ENCODE data around the gene OR6K2. TPM values are rescaled to one million over a fixed set of nuclear protein-coding genes. Genes with fewer than 3 reads are reported as not detected.
A peak's percentile ranks its signal among the peaks of the same experiment; 100 is the strongest.

OR6K2 gene, protein sequence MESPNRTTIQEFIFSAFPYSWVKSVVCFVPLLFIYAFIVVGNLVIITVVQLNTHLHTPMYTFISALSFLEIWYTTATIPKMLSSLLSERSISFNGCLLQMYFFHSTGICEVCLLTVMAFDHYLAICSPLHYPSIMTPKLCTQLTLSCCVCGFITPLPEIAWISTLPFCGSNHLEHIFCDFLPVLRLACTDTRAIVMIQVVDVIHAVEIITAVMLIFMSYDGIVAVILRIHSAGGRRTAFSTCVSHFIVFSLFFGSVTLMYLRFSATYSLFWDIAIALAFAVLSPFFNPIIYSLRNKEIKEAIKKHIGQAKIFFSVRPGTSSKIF
- total RNA-seq (not detected), polyA plus RNA-seq (not detected)

- H3K27ac Mint-ChIP-seq = no peak within 1 kb of the TSS
- no peak within 1 kb of the TSS for H3K27ac ChIP-seq (ENCODE audit: low read depth, low read length)
- intact Hi-C loops (cut with micrococcal nuclease) = no loop called here
- no peaks in the 10 kb centered on the region for H3K9me3 Mint-ChIP-seq
- CTCF ChIA-PET (ENCODE audit: partially characterized antibody) = no interaction called here
- no peaks in the 10 kb centered on the region for H3K27me3 ChIP-seq (ENCODE audit: insufficient read depth, low read length)
- H3K4me1 Mint-ChIP-seq = no peaks in the 10 kb centered on the region
- POLR2A ChIA-PET (ENCODE audit: partially characterized antibody) = no interaction called here
- H3K4me3 ChIP-seq (ENCODE audit: low read length in 2 of 2) = no peak within 1 kb of the TSS
- H3K4me3 Mint-ChIP-seq = no peak within 1 kb of the TSS
- no peaks in the 10 kb centered on the region for H3K9me3 ChIP-seq (ENCODE audit: control insufficient read depth in 1 of 2, low read length in 2 of 2)
- no peak for DNase-seq
- no peaks in the 10 kb centered on the region for H3K4me1 ChIP-seq (ENCODE audit: insufficient read depth, low read length)
- H3K36me3 ChIP-seq (ENCODE audit: insufficient read depth, low read length) = no peaks in the 10 kb centered on the region
- H3K27me3 Mint-ChIP-seq = peaks cover 0 to 3% of the 10 kb centered on the region in 2 donors
- no peaks in the 10 kb centered on the region for H3K36me3 Mint-ChIP-seq
These were observed at the start of gene OR6K2 for GRCh38 chr1:158700552-158700951. Gene OR6K2, minus strand, starts transcription at chr1:158700652. Its CDS starts 0 bp downstream, at chr1:158700652.

- H3K27me3 Mint-ChIP-seq = peaks cover 4 to 11% of the 10 kb centered on the region in 2 donors
- intact Hi-C loops (cut with micrococcal nuclease) = no loop called here
- H3K9me3 Mint-ChIP-seq = no peaks in the 10 kb centered on the region
- H3K4me1 ChIP-seq (ENCODE audit: insufficient read depth, low read length) = no peaks in the 10 kb centered on the region
- no peak overlapping the region for H3K4me3 ChIP-seq (ENCODE audit: low read length in 2 of 2)
- DNase-seq = no peak
- ChIA-PET POLR2A (ENCODE audit: partially characterized antibody) (no interaction called here), CTCF (ENCODE audit: partially characterized antibody) (no interaction called here)
- H3K27ac ChIP-seq (ENCODE audit: low read depth, low read length) = no peak overlapping the region
- H3K27me3 ChIP-seq (ENCODE audit: insufficient read depth, low read length) = peaks cover 3% of the 10 kb centered on the region
- no peaks in the 10 kb centered on the region for H3K4me1 Mint-ChIP-seq
- no peaks in the 10 kb centered on the region for H3K36me3 ChIP-seq (ENCODE audit: insufficient read depth, low read length)
- H3K27ac Mint-ChIP-seq = no peak overlapping the region
- H3K4me3 Mint-ChIP-seq = no peak overlapping the region
- H3K9me3 ChIP-seq (ENCODE audit: control insufficient read depth in 1 of 2, low read length in 2 of 2) = no peaks in the 10 kb centered on the region
- H3K36me3 Mint-ChIP-seq = no peaks in the 10 kb centered on the region
These were observed 35.4 kb upstream of the OR6K2 start for GRCh38 chr1:158735848-158736247.

DNA sequence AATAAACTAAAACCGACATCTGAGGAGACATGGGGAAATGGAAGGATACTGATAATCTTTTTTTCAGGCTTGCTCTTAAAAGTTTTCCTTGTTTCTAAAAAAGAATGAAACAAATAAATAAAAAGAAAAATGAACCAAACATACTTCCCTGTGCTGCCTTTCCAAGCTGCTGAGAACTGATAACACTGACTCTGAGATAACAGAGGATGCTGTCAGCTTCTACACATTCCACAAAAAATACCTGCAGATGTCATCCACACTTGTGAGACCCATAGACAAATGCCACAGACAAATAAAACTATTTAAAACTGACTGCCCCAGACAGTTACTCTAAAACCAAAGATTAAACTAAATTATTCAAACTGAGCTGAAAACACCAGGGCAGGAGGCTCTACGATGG, 32.1 kb upstream of the OR6K2 start:
- Mint-ChIP-seq H3K27me3 (peaks cover 3 to 4% of the 10 kb centered on the region in 2 donors), H3K36me3 (no peaks in the 10 kb centered on the region)

GRCh38 chr1:158731707-158732106, 31.3 kb upstream of the OR6K2 start:
- H3K4me1 Mint-ChIP-seq = peaks cover 0 to 4% (median under 1%) of the 10 kb centered on the region in 4 donors
- no peaks in the 10 kb centered on the region for H3K9me3 Mint-ChIP-seq
- Histone ChIP-seq H3K27ac (ENCODE audit: low read depth, low read length) (no peak overlapping the region), H3K27me3 (ENCODE audit: insufficient read depth, low read length) (peaks cover 3% of the 10 kb centered on the region), H3K4me1 (ENCODE audit: insufficient read depth, low read length) (no peaks in the 10 kb centered on the region), H3K36me3 (ENCODE audit: insufficient read depth, low read length) (no peaks in the 10 kb centered on the region), H3K4me3 (ENCODE audit: low read length in 2 of 2) (no peak overlapping the region), H3K9me3 (ENCODE audit: control insufficient read depth in 1 of 2, low read length in 2 of 2) (no peaks in the 10 kb centered on the region)
- no peak overlapping the region for H3K4me3 Mint-ChIP-seq
- POLR2A ChIA-PET (ENCODE audit: partially characterized antibody) = no interaction called here
- DNase-seq = no peak
- no peaks in the 10 kb centered on the region for H3K36me3 Mint-ChIP-seq
- H3K27me3 Mint-ChIP-seq = peaks cover 3 to 4% of the 10 kb centered on the region in 2 donors
- CTCF ChIA-PET (ENCODE audit: partially characterized antibody) = no interaction called here
- intact Hi-C loops (cut with micrococcal nuclease) = no loop called here
- peak overlapping the region in 1 of 7 donors; percentile 8 for H3K27ac Mint-ChIP-seq

More for the DNA sequence above, 32.1 kb upstream of the OR6K2 start:
- Mint-ChIP-seq H3K27ac (no peak overlapping the region), H3K9me3 (no peaks in the 10 kb centered on the region), H3K4me3 (no peak overlapping the region), H3K4me1 (peaks cover 0 to 4% (median under 1%) of the 10 kb centered on the region in 4 donors)
- no peaks in the 10 kb centered on the region for H3K36me3 ChIP-seq (ENCODE audit: insufficient read depth, low read length)
- H3K4me3 ChIP-seq (ENCODE audit: low read length in 2 of 2) = no peak overlapping the region
- intact Hi-C loops (cut with micrococcal nuclease) = no loop called here
- H3K9me3 ChIP-seq (ENCODE audit: control insufficient read depth in 1 of 2, low read length in 2 of 2) = no peaks in the 10 kb centered on the region
- peaks cover 3% of the 10 kb centered on the region for H3K27me3 ChIP-seq (ENCODE audit: insufficient read depth, low read length)
- no peak overlapping the region for H3K27ac ChIP-seq (ENCODE audit: low read depth, low read length)
- DNase-seq = no peak
- H3K4me1 ChIP-seq (ENCODE audit: insufficient read depth, low read length) = no peaks in the 10 kb centered on the region
- ChIA-PET POLR2A (ENCODE audit: partially characterized antibody) (no interaction called here), CTCF (ENCODE audit: partially characterized antibody) (no interaction called here)

- Histone ChIP-seq H3K9me3 (ENCODE audit: control insufficient read depth in 1 of 2, low read length in 2 of 2) (no peaks in the 10 kb centered on the region), H3K4me1 (ENCODE audit: insufficient read depth, low read length) (no peaks in the 10 kb centered on the region), H3K4me3 (ENCODE audit: low read length in 2 of 2) (no peak overlapping the region), H3K27ac (ENCODE audit: low read depth, low read length) (no peak overlapping the region), H3K36me3 (ENCODE audit: insufficient read depth, low read length) (no peaks in the 10 kb centered on the region), H3K27me3 (ENCODE audit: insufficient read depth, low read length) (peaks cover 3% of the 10 kb centered on the region)
- CTCF ChIA-PET (ENCODE audit: partially characterized antibody) = no interaction called here
- Mint-ChIP-seq H3K27me3 (peaks cover 1 to 9% of the 10 kb centered on the region in 2 donors), H3K36me3 (no peaks in the 10 kb centered on the region), H3K9me3 (no peaks in the 10 kb centered on the region), H3K27ac (no peak overlapping the region), H3K4me3 (no peak overlapping the region), H3K4me1 (peaks cover 0 to 4% (median under 1%) of the 10 kb centered on the region in 4 donors)
- POLR2A ChIA-PET (ENCODE audit: partially characterized antibody) = no interaction called here
- no peak for DNase-seq
- intact Hi-C loops (cut with micrococcal nuclease) = no loop called here
These were observed 30.0 kb upstream of the OR6K2 start for GRCh38 chr1:158730453-158730852.

- intact Hi-C loops (cut with micrococcal nuclease) = no loop called here
- Histone ChIP-seq H3K27me3 (ENCODE audit: insufficient read depth, low read length) (peaks cover 2% of the 10 kb centered on the region), H3K27ac (ENCODE audit: low read depth, low read length) (no peak overlapping the region), H3K9me3 (ENCODE audit: control insufficient read depth in 1 of 2, low read length in 2 of 2) (no peaks in the 10 kb centered on the region), H3K4me1 (ENCODE audit: insufficient read depth, low read length) (no peaks in the 10 kb centered on the region), H3K36me3 (ENCODE audit: insufficient read depth, low read length) (no peaks in the 10 kb centered on the region), H3K4me3 (ENCODE audit: low read length in 2 of 2) (no peak overlapping the region)
- ChIA-PET POLR2A (ENCODE audit: partially characterized antibody) (no interaction called here), CTCF (ENCODE audit: partially characterized antibody) (no interaction called here)
- peaks cover 8 to 14% of the 10 kb centered on the region in 2 donors for H3K27me3 Mint-ChIP-seq
- no peak overlapping the region for H3K4me3 Mint-ChIP-seq
- peak overlapping the region in 1 of 7 donors; percentile 39 for H3K27ac Mint-ChIP-seq
- no peak for DNase-seq
- H3K9me3 Mint-ChIP-seq = no peaks in the 10 kb centered on the region
- peaks cover 0 to 4% (median under 1%) of the 10 kb centered on the region in 4 donors for H3K4me1 Mint-ChIP-seq
- no peaks in the 10 kb centered on the region for H3K36me3 Mint-ChIP-seq
These were observed 28.2 kb upstream of the OR6K2 start for GRCh38 chr1:158728510-158729225.

DNA sequence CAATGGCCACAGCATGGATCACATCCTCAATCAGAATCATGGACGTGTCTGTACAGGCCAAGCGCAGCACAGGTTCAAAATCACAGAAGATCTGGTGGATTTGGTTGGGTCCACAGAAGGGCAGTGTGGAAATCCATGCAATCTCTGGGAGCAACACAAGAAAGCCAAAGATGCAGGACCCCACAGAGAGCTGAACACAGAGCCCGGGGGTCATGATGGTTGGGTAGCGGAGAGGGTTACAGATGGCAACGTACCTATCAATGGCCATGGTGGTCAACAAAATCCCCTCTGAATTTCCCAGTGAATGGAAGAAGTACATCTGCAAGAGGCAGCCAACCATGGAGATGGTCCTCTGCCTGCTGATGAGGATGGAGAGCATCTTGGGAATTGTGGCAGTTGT, 24.0 kb upstream of the OR6K2 start:
- Mint-ChIP-seq H3K4me1 (no peaks in the 10 kb centered on the region), H3K9me3 (no peaks in the 10 kb centered on the region), H3K27me3 (peaks cover 17 to 18% of the 10 kb centered on the region in 2 donors), H3K36me3 (no peaks in the 10 kb centered on the region), H3K27ac (no peak overlapping the region), H3K4me3 (no peak overlapping the region)
- Histone ChIP-seq H3K9me3 (ENCODE audit: control insufficient read depth in 1 of 2, low read length in 2 of 2) (no peaks in the 10 kb centered on the region), H3K27me3 (ENCODE audit: insufficient read depth, low read length) (no peaks in the 10 kb centered on the region), H3K4me1 (ENCODE audit: insufficient read depth, low read length) (no peaks in the 10 kb centered on the region), H3K36me3 (ENCODE audit: insufficient read depth, low read length) (no peaks in the 10 kb centered on the region), H3K4me3 (ENCODE audit: low read length in 2 of 2) (no peak overlapping the region), H3K27ac (ENCODE audit: low read depth, low read length) (no peak overlapping the region)
- DNase-seq = no peak
- CTCF ChIA-PET (ENCODE audit: partially characterized antibody) = no interaction called here
- POLR2A ChIA-PET (ENCODE audit: partially characterized antibody) = no interaction called here
- intact Hi-C loops (cut with micrococcal nuclease) = no loop called here

Measured in CD4-positive, alpha-beta memory T cell (primary cell).